HG03095 (cell line): ENCODE results near the gene MSH3.
"Not testable (repeated sequence)": the region's sequence is repeated elsewhere in the genome, so short reads cannot be mapped to it uniquely, and the experiment has no call there.

Experiments
- ATAC-seq: cut with Tn5 transposase; IDR thresholded peaks from one replicate; pipeline ENCODE4 v1.9.1; 2021; ENCODE audit warnings: moderate library complexity; ENCODE audit not compliant: unreplicated experiment

MSH3 gene

GRCh38 chr5:80841026-80841797, 186.8 kb downstream of the MSH3 start:
- ATAC-seq: not testable (repeated sequence)

GRCh38 chr5:80846422-80846821, 192.0 kb downstream of the MSH3 start:
- ATAC-seq: not testable (repeated sequence)

- ATAC-seq: not testable (repeated sequence)
Observed at GRCh38 chr5:80850168-80850567, 195.7 kb downstream of the MSH3 start.

GRCh38 chr5:80852331-80853245, 198.1 kb downstream of the MSH3 start:
- no peak for ATAC-seq

- ATAC-seq: no peak
Observed at GRCh38 chr5:80853413-80853812, 199.0 kb downstream of the MSH3 start.

GRCh38 chr5:80854583-80854982, 200.1 kb downstream of the MSH3 start:
- no peak for ATAC-seq

- ATAC-seq: no peak
Observed at GRCh38 chr5:80860924-80861613, 206.6 kb downstream of the MSH3 start.

GRCh38 chr5:80863708-80864107, 209.3 kb downstream of the MSH3 start:
- ATAC-seq: no peak

GRCh38 chr5:80864109-80864508, 209.7 kb downstream of the MSH3 start:
- ATAC-seq: no peak

- ATAC-seq: peak; percentile 65
Observed at GRCh38 chr5:80864706-80865435, 210.4 kb downstream of the MSH3 start.

- ATAC-seq: no peak
Observed at GRCh38 chr5:80865551-80865950, 211.1 kb downstream of the MSH3 start.

GRCh38 chr5:80866371-80866770, 211.9 kb downstream of the MSH3 start:
- no peak for ATAC-seq

GRCh38 chr5:80867233-80867632, 212.8 kb downstream of the MSH3 start:
- no peak for ATAC-seq

GRCh38 chr5:80870442-80870841, 216.0 kb downstream of the MSH3 start:
- ATAC-seq: no peak

GRCh38 chr5:80871541-80871961, 217.1 kb downstream of the MSH3 start:
- ATAC-seq: no peak

- no peak for ATAC-seq
Observed at GRCh38 chr5:80874162-80874561, 219.7 kb downstream of the MSH3 start.

- ATAC-seq: no peak
Observed at GRCh38 chr5:80877592-80877991, 223.1 kb downstream of the MSH3 start.

- ATAC-seq: no peak
Observed at GRCh38 chr5:80881726-80882125, 227.3 kb downstream of the MSH3 start.

- not testable (repeated sequence) for ATAC-seq
Observed at GRCh38 chr5:80883390-80883789, 228.9 kb downstream of the MSH3 start.

- no peak for ATAC-seq
Observed at GRCh38 chr5:80884086-80884813, 229.8 kb downstream of the MSH3 start.
